GM12878 (cell line): ENCODE results near the gene POLG. TPM values are rescaled to one million over a fixed set of nuclear protein-coding genes. Genes with fewer than 3 reads are reported as not detected.
A peak's percentile ranks its signal among the peaks of the same experiment; 100 is the strongest.

Source experiments
- ATAC-seq: fragments of 200-7000 bp; cut with Tn5 transposase; 3 replicates; pipeline ENCODE4 v1.9.1; 2020; ENCODE audit warnings: mild to moderate bottlenecking, moderate library complexity
- BruUV-seq: library from RNA; stranded (reverse); fragments of 400-500 nt; replicated peaks from 2 replicates; lab custom pipeline; 2021; lab: Mats Ljungman, UMichigan
- CTCF ChIA-PET: fragments of 300-600 bp; sonication (Branson Sonifier 250); formaldehyde crosslinking; extraction: SDS; loops from one replicate; lab custom pipeline; 2021; ENCODE audit warnings: inconsistent platforms; lab: Yijun Ruan, JAX
- POLR2A ChIA-PET: fragments of 350-600 bp; formaldehyde crosslinking; extraction: SDS; loops from one replicate; lab custom pipeline; 2021; ENCODE audit warnings: inconsistent platforms; lab: Charles Lee
- RAD21 ChIA-PET: fragments of 300-600 bp; sonication (Branson Sonifier 250); formaldehyde crosslinking; loops from one replicate; lab custom pipeline; 2023; ENCODE audit warnings: antibody characterized with exemption; ENCODE audit not compliant: unreplicated experiment; lab: Charles Lee
- SMC1A ChIA-PET: fragments of 300-600 bp; sonication (Branson Sonifier 250); formaldehyde crosslinking; loops from one replicate; lab custom pipeline; 2023; ENCODE audit not compliant: unreplicated experiment, uncharacterized antibody; lab: Charles Lee
- DNase-seq: peaks from one replicate; pipeline ENCODE4 v3.0.0-alpha.2; 2011; ENCODE audit warnings: low read depth, low spot score
- FAIRE-seq: peaks from 3 replicates; lab custom pipeline; 2011; peaks lifted over from hg19 to GRCh38; lab: Jason Lieb, UNC
- H2AFZ ChIP-seq: 2 replicates; pipeline ENCODE4 v1.6.0; 2011; ENCODE audit warnings: low read depth, low read length, control low read depth; ENCODE audit not compliant: control insufficient read depth
- H3K27ac ChIP-seq: 2 replicates; pipeline ENCODE4 v1.5.1; 2011; ENCODE audit warnings: control low read depth; ENCODE audit not compliant: control insufficient read depth, insufficient read depth
- H3K27me3 ChIP-seq, 2 experiments: replicated peaks in 1 of 2; 2 replicates each; pipeline versions ENCODE4 v1.6.0 to v1.6.1; 2011; ENCODE audit warnings: low read length in 1 of 2; ENCODE audit not compliant: control insufficient read depth in 2 of 2, insufficient read depth in 2 of 2
- H3K36me3 ChIP-seq, 2 experiments: 2 replicates each; pipeline ENCODE4 v1.5.1; 2011; ENCODE audit warnings: low read length in 1 of 2; ENCODE audit not compliant: control insufficient read depth in 2 of 2, insufficient read depth in 2 of 2
- H3K4me1 ChIP-seq: 2 replicates; pipeline ENCODE4 v1.6.1; 2011; ENCODE audit warnings: mild to moderate bottlenecking, low read length, moderate library complexity, mixed read lengths; ENCODE audit not compliant: control insufficient read depth, insufficient read depth
- H3K4me2 ChIP-seq: 2 replicates; pipeline ENCODE4 v1.6.0; 2011; ENCODE audit warnings: control low read depth; ENCODE audit not compliant: control insufficient read depth, insufficient read depth
- H3K4me3 ChIP-seq: fragments of 200-600 bp; sonication (generic); 2 replicates; pipeline ENCODE4 v1.5.1; 2016
- H3K79me2 ChIP-seq: 2 replicates; pipeline ENCODE4 v1.6.0; 2011; ENCODE audit warnings: low read length; ENCODE audit not compliant: control insufficient read depth, insufficient read depth
- H3K9ac ChIP-seq: 2 replicates; pipeline ENCODE4 v1.8.0; 2011; ENCODE audit warnings: low read length, control low read depth, mixed read lengths; ENCODE audit not compliant: control insufficient read depth, insufficient read depth
- H3K9me3 ChIP-seq: replicated peaks from 3 replicates; pipeline ENCODE4 v1.5.1; 2011; ENCODE audit warnings: mild to moderate bottlenecking, low read length; ENCODE audit not compliant: control insufficient read depth, insufficient read depth
- H4K20me1 ChIP-seq: 2 replicates; pipeline ENCODE4 v1.6.0; 2011; ENCODE audit not compliant: control insufficient read depth, insufficient read depth
- BCL3 ChIP-seq: IDR thresholded peaks from 2 replicates; pipeline ENCODE4 v1.6.1; 2011; ENCODE audit warnings: borderline replicate concordance, low read depth, mild to moderate bottlenecking, moderate library complexity, low read length; ENCODE audit not compliant: insufficient read depth, poor library complexity, severe bottlenecking
- ETV6 ChIP-seq, 2 experiments: fragments of 450-650 bp in 1 of 2; IDR thresholded peaks in 1 of 2; conservative IDR thresholded peaks in 1 of 2; 2 replicates each; pipeline ENCODE4 v1.6.1; 2014; ENCODE audit warnings: antibody characterized with exemption in 1 of 2, borderline replicate concordance in 1 of 2, low read depth in 1 of 2, mild to moderate bottlenecking in 1 of 2, moderate library complexity in 1 of 2
- EZH2 ChIP-seq: IDR thresholded peaks from 2 replicates; pipeline ENCODE4 v1.6.1; 2012; ENCODE audit warnings: low read depth, mild to moderate bottlenecking, control low read depth, inconsistent platforms, low read length, borderline replicate concordance; ENCODE audit not compliant: control insufficient read depth
- HDAC2 ChIP-seq: fragments of 200-600 bp; sonication (generic); IDR thresholded peaks from 2 replicates; pipeline ENCODE4 v1.6.1; 2017
- POLR2A ChIP-seq: IDR thresholded peaks from 2 replicates; pipeline ENCODE4 v1.6.1; 2011; ENCODE audit warnings: low read depth, mild to moderate bottlenecking, low read length
- WGBS: methylation state at CpG from one replicate; pipeline ENCODE4 v1.1.6; 2016; ENCODE audit warnings: low lambda C conversion rate; ENCODE audit not compliant: insufficient replicate concordance, insufficient coverage; ENCODE audit errors: missing lambda C conversion rate; 5-methylcytosine and 5-hydroxymethylcytosine counted together
- in situ Hi-C: fragments of 300-500 bp; cut with MboI; formaldehyde crosslinking; loops from 9 replicates; pipeline ENCODE4 v1.14.3; 2018; ENCODE audit warnings: mixed read lengths
- intact Hi-C: fragments of 100-400 bp; cut with micrococcal nuclease; formaldehyde crosslinking; loops from one replicate; pipeline ENCODE4 v1.14.2; 2022; ENCODE audit not compliant: unreplicated experiment
- polyA plus RNA-seq, 11 experiments: library from polyadenylated mRNA; depleted of rRNA in 4 of 11; unstranded in 6 of 11; stranded (reverse) in 5 of 11; fragments of >200 nt; fragmentation: Nextera tagmentation in 4 of 11; fragmentation: Illumina TruSeq in 1 of 11; extraction: Ambion mirVana in 4 of 11; extraction: Trizol in 1 of 11; gene quantifications; 1 replicate in 1 of 11; 2 replicates in 10 of 11; pipeline versions ENCODE4 v1.2.1 to v1.2.3, GENCODE V29; 2011 to 2016; ENCODE audit warnings: inconsistent platforms in 2 of 11, missing spikeins in 2 of 11, low read depth in 1 of 11
- total RNA-seq, 4 experiments: library from RNA; depleted of rRNA in 3 of 4; stranded (reverse); fragments of >200 nt in 3 of 4; fragmentation: Illumina TruSeq in 1 of 4; extraction: Trizol in 1 of 4; gene quantifications; 2 replicates each; pipeline versions ENCODE4 v1.2.1 to v1.2.3, GENCODE V29; 2013 to 2021

POLG gene
- total and polyA plus RNA-seq, 10 of the 15 experiments (the other 5 are each of a cell fraction or from before 2014, with no cell fraction given): 14.8 to 71.1 (median 33.0) TPM

GRCh38 chr15:89325039-89325803 lies 9.4 kb downstream of the POLG start:
- Histone ChIP-seq H3K4me1 (peaks cover 9% of the 10 kb centered on the region), H3K4me2 (no peak overlapping the region), H3K27ac (no peak overlapping the region), H3K9me3 (no peaks in the 10 kb centered on the region), H4K20me1 (peaks cover 8% of the 10 kb centered on the region; the same call in 1 of the 2 replicates), H2AFZ (no peak overlapping the region), H3K9ac (no peak overlapping the region), H3K36me3 (peaks cover 69 to 77% of the 10 kb centered on the region in 2 experiments), H3K4me3 (no peak overlapping the region), H3K79me2 (peaks cover 7% of the 10 kb centered on the region), H3K27me3 (no peaks in the 10 kb centered on the region)
- RAD21 ChIA-PET: no interaction called here
- intact Hi-C loops (no loop called here), in situ Hi-C loops (no loop called here)
- SMC1A ChIA-PET: interaction anchor here (1.2 kb wide), 1 partner anchor 8 kb away, joined by 3 read pairs; no protein-coding TSS in a partner anchor
- whole genome bisulfite sequencing: 91% methylated on average over 11 of the region's 11 CpGs
- TF ChIP-seq EZH2 (no peak), BCL3 (peak; percentile 58), HDAC2 (no peak)
- no peak for DNase-seq
- CTCF ChIA-PET: interaction anchor here (0.7 kb wide), 1 partner anchor 33 kb away, joined by 5 read pairs; no protein-coding TSS in a partner anchor
- no peak for ATAC-seq
- BruUV-seq: no TSS peak
- POLR2A ChIA-PET: no interaction called here
- no peak for FAIRE-seq

GRCh38 chr15:89323825-89324224 lies 10.8 kb downstream of the POLG start:
- no peak overlapping the region for H3K4me3 ChIP-seq
- H3K79me2 ChIP-seq: no peaks in the 10 kb centered on the region
- WGBS: 72% methylated on average over 6 of the region's 6 CpGs
- ChIA-PET POLR2A (interaction anchor here (0.6 kb wide), 1 partner anchor 11 kb away, joined by 3 read pairs; no protein-coding TSS in a partner anchor), RAD21 (no interaction called here), SMC1A (no interaction called here), CTCF (interaction anchor here (1.5 kb wide), 1 partner anchor 117 kb away, joined by 4 read pairs; no protein-coding TSS in a partner anchor)
- TF ChIP-seq ETV6 (conservative IDR thresholded peaks at IDR 0.05 in 1 of 2, IDR thresholded peaks at IDR 0.05 in 1 of 2; ENCODE audit: borderline replicate concordance in 1 of 2, low read depth in 1 of 2) (no peak), POLR2A (peak; percentile 39; the same call in 1 of the 2 replicates)
- peaks cover 66 to 69% of the 10 kb centered on the region in 2 experiments for H3K36me3 ChIP-seq
- H4K20me1 ChIP-seq: peaks cover 5% of the 10 kb centered on the region; the same call in 1 of the 2 replicates
- H3K4me1 ChIP-seq: 0 out of 2 replicates have a peak, but pooled peaks cover 2% of the 10 kb centered on the region
- H3K4me2 ChIP-seq: no peak overlapping the region
- no peak for DNase-seq
- no peak overlapping the region for H3K27ac ChIP-seq
- BruUV-seq: no TSS peak
- intact Hi-C loops (no loop called here), in situ Hi-C loops (no loop called here)
- H3K9ac ChIP-seq: no peak overlapping the region
- FAIRE-seq: no peak
- no peaks in the 10 kb centered on the region for H3K27me3 ChIP-seq
- no peak overlapping the region for H2AFZ ChIP-seq
- no peak for ATAC-seq
- H3K9me3 ChIP-seq: no peaks in the 10 kb centered on the region
